Measurements from ENCODE around the gene HEBP2. TPM values are rescaled to one million over a fixed set of nuclear protein-coding genes. Genes with fewer than 3 reads are reported as not detected.

The HEBP2 gene
- total RNA-seq, 1 experiment from 2014 or later = 51.6 TPM

GRCh38 chr6:138410972-138411880 is 7.2 kb downstream of the HEBP2 start (continued):
- peak; percentile 73 for TF ChIP-seq SP1 (IDR thresholded peaks at IDR 0.05; ENCODE audit: low read depth)
- TF ChIP-seq POLR2AphosphoS5 (IDR thresholded peaks at IDR 0.05; ENCODE audit: low read depth, low read length) = no peak
- TF ChIP-seq CTCF (IDR thresholded peaks at IDR 0.05 in 2 of 3, conservative IDR thresholded peaks at IDR 0.05 in 1 of 3; ENCODE audit: borderline replicate concordance in 1 of 3, insufficient read depth in 1 of 3, low read depth in 2 of 3, low read length in 2 of 3) = no peak
- peak; percentile 73; the same call in 1 of the 2 replicates for TF ChIP-seq FOSL1 (IDR thresholded peaks at IDR 0.05; ENCODE audit: low read depth)
- TF ChIP-seq TCF7L2 (IDR thresholded peaks at IDR 0.05; ENCODE audit: borderline replicate concordance, extremely low read depth, insufficient read depth, insufficient read length) = no peak
- no peak for TF ChIP-seq MAX (IDR thresholded peaks at IDR 0.05)
- 0 out of 2 replicates have a peak, but pooled peaks have one; percentile 31 for TF ChIP-seq CEBPB (IDR thresholded peaks at IDR 0.05; ENCODE audit: low read depth)

GRCh38 chr6:138415125-138415524 is 11.1 kb downstream of the HEBP2 start:
- no peaks in the 10 kb centered on the region for H4K20me1 ChIP-seq (ENCODE audit: insufficient read depth)
- BruUV-seq (replicated peaks) = no TSS peak
- H3K4me2 ChIP-seq (ENCODE audit: low read length) = no peak overlapping the region
- no peak overlapping the region for H3K9ac ChIP-seq (ENCODE audit: low read length)
- ATAC-seq (no peak), DNase-seq (ENCODE audit: low read depth, low spot score) (no peak)
- H3K27me3 ChIP-seq (ENCODE audit: insufficient read depth, low read length) = no peaks in the 10 kb centered on the region
- H3K4me1 ChIP-seq (ENCODE audit: control insufficient read depth in 1 of 2, insufficient read depth in 2 of 2, low read length in 2 of 2) = peaks cover 5 to 15% of the 10 kb centered on the region in 2 experiments
- ChIA-PET POLR2A (no interaction called here), CTCF (no interaction called here), RAD21 (ENCODE audit: low non-redundant PET in 1 of 2, low total read pairs in 2 of 2, uncharacterized antibody in 2 of 2, unreplicated experiment in 2 of 2) (no interaction called here)
- H3K27ac ChIP-seq (ENCODE audit: low read depth, low read length) = no peak overlapping the region
- no peaks in the 10 kb centered on the region for H3K9me2 ChIP-seq (ENCODE audit: insufficient read depth)
- H3K4me3 ChIP-seq (replicated peaks in 1 of 2; ENCODE audit: low read depth in 1 of 2, low read length in 2 of 2) = no peak overlapping the region
- intact Hi-C loops (cut with micrococcal nuclease) = no loop called here
- no peaks in the 10 kb centered on the region for H3K9me3 ChIP-seq (ENCODE audit: control insufficient read depth in 1 of 2, insufficient read depth in 1 of 2, low read depth in 1 of 2, low read length in 2 of 2)
- peaks cover 10 to 17% of the 10 kb centered on the region in 2 experiments; a peak in 3 of 4 replicates for H3K36me3 ChIP-seq (ENCODE audit: control insufficient read depth in 1 of 2, insufficient read depth in 2 of 2, low read length in 2 of 2)
- no peak overlapping the region for H2AFZ ChIP-seq (ENCODE audit: low read depth, low read length, poor library complexity, severe bottlenecking)
- TF ChIP-seq JUND (IDR thresholded peaks at IDR 0.05) (no peak), ZNF274 (IDR thresholded peaks at IDR 0.05; ENCODE audit: low read depth, low read length) (no peak), SIN3A (IDR thresholded peaks at IDR 0.05; ENCODE audit: low read depth) (no peak), MAX (IDR thresholded peaks at IDR 0.05) (no peak), SP1 (IDR thresholded peaks at IDR 0.05; ENCODE audit: low read depth) (no peak), SRF (IDR thresholded peaks at IDR 0.05; ENCODE audit: low read depth) (no peak), ZBTB33 (IDR thresholded peaks at IDR 0.05; ENCODE audit: extremely low read depth, insufficient replicate concordance, low read length) (no peak), RAD21 (IDR thresholded peaks at IDR 0.05; ENCODE audit: low read depth) (no peak), EGR1 (IDR thresholded peaks at IDR 0.05; ENCODE audit: low read depth) (no peak), YY1 (IDR thresholded peaks at IDR 0.05; ENCODE audit: extremely low read depth, insufficient replicate concordance, low read depth, low read length) (no peak), TCF7L2 (IDR thresholded peaks at IDR 0.05; ENCODE audit: borderline replicate concordance, extremely low read depth, insufficient read depth, insufficient read length) (no peak), ZFX (IDR thresholded peaks at IDR 0.05) (no peak), EZH2phosphoT487 (IDR thresholded peaks at IDR 0.05; ENCODE audit: borderline replicate concordance) (no peak), CEBPB (IDR thresholded peaks at IDR 0.05; ENCODE audit: low read depth) (no peak), EZH2 (IDR thresholded peaks at IDR 0.05) (no peak)
- no peaks in the 10 kb centered on the region for H3K79me2 ChIP-seq (ENCODE audit: insufficient read depth, low read length)
